Sigmoid colon (tissue), 4 donors: ENCODE data around the gene LEF1.

Experiments
- EP300 ChIP-seq, 4 donors: sonication (generic); formaldehyde crosslinking; IDR thresholded peaks; one replicate each; pipeline ENCODE4 v1.6.1; 2017; ENCODE audit warnings: antibody characterized with exemption in 4 of 4
- POLR2A ChIP-seq, 2 donors: fragments of 450-650 bp; IDR thresholded peaks; one replicate each; pipeline ENCODE4 v1.6.1; 2016; ENCODE audit warnings: antibody characterized with exemption in 2 of 2, mild to moderate bottlenecking in 2 of 2, moderate library complexity in 2 of 2
- TF ChIP-seq, protein P1 (sequence below), 4 experiments: fragments of 450-650 bp in 3 of 4; fragments of 200-600 bp in 1 of 4; IDR thresholded peaks; one replicate each; pipeline ENCODE4 v1.5.1; 2016 to 2019; ENCODE audit warnings: antibody characterized with exemption in 4 of 4, mild to moderate bottlenecking in 3 of 4, moderate library complexity in 2 of 4

DNA sequence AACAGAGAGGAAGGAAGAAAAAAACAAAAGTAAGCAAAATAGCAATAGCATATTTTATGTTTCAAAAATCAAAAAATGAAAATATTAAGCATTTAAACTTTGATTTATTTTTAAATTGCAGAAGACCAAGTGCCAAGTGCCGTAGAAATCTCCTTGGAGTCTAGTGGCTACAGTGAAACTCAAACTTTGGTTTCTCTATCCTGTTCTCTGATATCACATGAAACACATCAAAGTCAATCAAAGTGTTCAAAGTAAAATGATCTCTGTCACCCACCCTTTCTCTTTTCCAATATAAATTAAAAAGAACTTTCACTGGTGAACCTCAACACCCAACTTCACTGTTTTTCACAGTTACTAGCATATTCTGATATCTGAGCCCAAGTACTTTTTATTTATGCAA lies 98.0 kb downstream of the LEF1 start:
- TF ChIP-seq, protein P1, sequence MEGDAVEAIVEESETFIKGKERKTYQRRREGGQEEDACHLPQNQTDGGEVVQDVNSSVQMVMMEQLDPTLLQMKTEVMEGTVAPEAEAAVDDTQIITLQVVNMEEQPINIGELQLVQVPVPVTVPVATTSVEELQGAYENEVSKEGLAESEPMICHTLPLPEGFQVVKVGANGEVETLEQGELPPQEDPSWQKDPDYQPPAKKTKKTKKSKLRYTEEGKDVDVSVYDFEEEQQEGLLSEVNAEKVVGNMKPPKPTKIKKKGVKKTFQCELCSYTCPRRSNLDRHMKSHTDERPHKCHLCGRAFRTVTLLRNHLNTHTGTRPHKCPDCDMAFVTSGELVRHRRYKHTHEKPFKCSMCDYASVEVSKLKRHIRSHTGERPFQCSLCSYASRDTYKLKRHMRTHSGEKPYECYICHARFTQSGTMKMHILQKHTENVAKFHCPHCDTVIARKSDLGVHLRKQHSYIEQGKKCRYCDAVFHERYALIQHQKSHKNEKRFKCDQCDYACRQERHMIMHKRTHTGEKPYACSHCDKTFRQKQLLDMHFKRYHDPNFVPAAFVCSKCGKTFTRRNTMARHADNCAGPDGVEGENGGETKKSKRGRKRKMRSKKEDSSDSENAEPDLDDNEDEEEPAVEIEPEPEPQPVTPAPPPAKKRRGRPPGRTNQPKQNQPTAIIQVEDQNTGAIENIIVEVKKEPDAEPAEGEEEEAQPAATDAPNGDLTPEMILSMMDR (IDR thresholded peaks at IDR 0.05): no peak
- TF ChIP-seq POLR2A (IDR thresholded peaks at IDR 0.05) (no peak), EP300 (IDR thresholded peaks at IDR 0.05) (no peak)
